ENCODE measurements around the gene ZBTB21.

- TF ChIP-seq CTCF (conservative IDR thresholded peaks at IDR 0.05; ENCODE audit: low read depth, low read length) (no peak), MAFK (IDR thresholded peaks at IDR 0.05; ENCODE audit: low read depth, low read length) (no peak), POLR2A (IDR thresholded peaks at IDR 0.05; ENCODE audit: low read depth, low read length) (no peak)
Observed at GRCh38 chr21:42000908-42001307, 9.3 kb downstream of the ZBTB21 start.
